Omental fat pad (tissue), 4 donors: Measurements from ENCODE around the gene CENPX. TPM values are rescaled to one million over a fixed set of nuclear protein-coding genes. Genes with fewer than 3 reads are reported as not detected.

ENCODE experiments used
- ATAC-seq: fragments of 150-250 bp; one replicate; pipeline ENCODE4 v1.9.1; 2016; ENCODE audit warnings: mild to moderate bottlenecking, moderate library complexity; ENCODE audit not compliant: low FRiP score
- DNase-seq: peaks from one replicate; pipeline ENCODE4 v3.0.0-alpha.2; 2019; ENCODE audit warnings: low spot score
- total RNA-seq, 4 donors: library from RNA; depleted of rRNA; stranded (reverse); fragments of >200 nt; gene quantifications; one replicate each; pipeline ENCODE4 v1.1.0, GENCODE V29; 2016
- TF ChIP-seq, protein P1 (sequence below), 3 donors: fragments of 450-650 bp; IDR thresholded peaks; one replicate each; pipeline ENCODE4 v1.5.1; 2016 to 2017; ENCODE audit warnings: antibody characterized with exemption in 3 of 3, mild to moderate bottlenecking in 3 of 3, moderate library complexity in 2 of 3

CENPX gene
- total RNA-seq, 4 donors from 2014 or later = 41.1 to 77.2 (median 59.8) TPM

- TF ChIP-seq, protein P1, sequence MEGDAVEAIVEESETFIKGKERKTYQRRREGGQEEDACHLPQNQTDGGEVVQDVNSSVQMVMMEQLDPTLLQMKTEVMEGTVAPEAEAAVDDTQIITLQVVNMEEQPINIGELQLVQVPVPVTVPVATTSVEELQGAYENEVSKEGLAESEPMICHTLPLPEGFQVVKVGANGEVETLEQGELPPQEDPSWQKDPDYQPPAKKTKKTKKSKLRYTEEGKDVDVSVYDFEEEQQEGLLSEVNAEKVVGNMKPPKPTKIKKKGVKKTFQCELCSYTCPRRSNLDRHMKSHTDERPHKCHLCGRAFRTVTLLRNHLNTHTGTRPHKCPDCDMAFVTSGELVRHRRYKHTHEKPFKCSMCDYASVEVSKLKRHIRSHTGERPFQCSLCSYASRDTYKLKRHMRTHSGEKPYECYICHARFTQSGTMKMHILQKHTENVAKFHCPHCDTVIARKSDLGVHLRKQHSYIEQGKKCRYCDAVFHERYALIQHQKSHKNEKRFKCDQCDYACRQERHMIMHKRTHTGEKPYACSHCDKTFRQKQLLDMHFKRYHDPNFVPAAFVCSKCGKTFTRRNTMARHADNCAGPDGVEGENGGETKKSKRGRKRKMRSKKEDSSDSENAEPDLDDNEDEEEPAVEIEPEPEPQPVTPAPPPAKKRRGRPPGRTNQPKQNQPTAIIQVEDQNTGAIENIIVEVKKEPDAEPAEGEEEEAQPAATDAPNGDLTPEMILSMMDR (IDR thresholded peaks at IDR 0.05) = no peak
- no peak for DNase-seq
- no peak for ATAC-seq
These were observed 9.9 kb downstream of the CENPX start for GRCh38 chr17:82012640-82013295.

- TF ChIP-seq, protein P1 (IDR thresholded peaks at IDR 0.05) = no peak
These were observed 10.4 kb downstream of the CENPX start for GRCh38 chr17:82012261-82012639.

GRCh38 chr17:82011617-82012187 is 11.0 kb downstream of the CENPX start:
- ATAC-seq (no peak), DNase-seq (no peak)
- TF ChIP-seq, protein P1 (IDR thresholded peaks at IDR 0.05) = no peak

More at GRCh38 chr17:82012261-82012639, 10.4 kb downstream of the CENPX start:
- DNase-seq (no peak), ATAC-seq (no peak)

GRCh38 chr17:82010575-82011525 is 11.8 kb downstream of the CENPX start:
- DNase-seq (no peak), ATAC-seq (no peak)
- TF ChIP-seq, protein P1 (IDR thresholded peaks at IDR 0.05) = no peak

- DNase-seq (no peak), ATAC-seq (no peak)
- TF ChIP-seq, protein P1 (IDR thresholded peaks at IDR 0.05) = no peak
These were observed 13.3 kb downstream of the CENPX start for GRCh38 chr17:82009413-82009812.

- TF ChIP-seq, protein P1 (IDR thresholded peaks at IDR 0.05) = no peak
- DNase-seq = no peak
- no peak for ATAC-seq
These were observed 13.7 kb downstream of the CENPX start for GRCh38 chr17:82008941-82009405.
